OCI-LY3 (cell line): ENCODE results near the gene GNAQ.

Experiments used
- H2AFZ ChIP-seq: fragments of 200-600, 300-600 bp; shearing (Covaris generic); 2 replicates; pipeline ENCODE4 v1.6.0; 2014; ENCODE audit warnings: antibody characterized with exemption, low read depth, low read length
- H3K27ac ChIP-seq: fragments of 200-600, 300-600 bp; sonication (generic); 2 replicates; pipeline ENCODE4 v1.5.1; 2014; ENCODE audit warnings: mild to moderate bottlenecking, low read length, moderate library complexity, mixed read lengths
- H3K27me3 ChIP-seq: fragments of 200-600, 300-600 bp; sonication (generic); 2 replicates; pipeline ENCODE4 v1.6.1; 2014; ENCODE audit warnings: low read depth, low read length, mixed read lengths
- H3K36me3 ChIP-seq: fragments of 200-600, 300-600 bp; sonication (generic); replicated peaks from 2 replicates; pipeline ENCODE3; 2014; ENCODE audit warnings: low read depth, low read length, mixed read lengths
- H3K4me1 ChIP-seq: fragments of 300-600, 200-600 bp; sonication (generic); 2 replicates; pipeline ENCODE4 v1.6.1; 2014; ENCODE audit warnings: low read length, mixed read lengths
- H3K4me2 ChIP-seq: fragments of 200-600, 300-600 bp; sonication (generic); 2 replicates; pipeline ENCODE4 v1.6.1; 2014; ENCODE audit warnings: low read length, mixed read lengths
- H3K4me3 ChIP-seq: fragments of 300-600, 200-600 bp; sonication (generic); 2 replicates; pipeline ENCODE4 v1.5.1; 2014; ENCODE audit warnings: antibody characterized with exemption, mild to moderate bottlenecking, low read length, moderate library complexity
- H3K79me2 ChIP-seq: fragments of 300-600, 200-600 bp; shearing (Covaris generic); 2 replicates; pipeline ENCODE4 v1.6.1; 2014; ENCODE audit warnings: mild to moderate bottlenecking, low read length, mixed read lengths
- H3K9ac ChIP-seq: fragments of 300-600, 200-600 bp; shearing (Covaris generic); 2 replicates; pipeline ENCODE4 v1.6.0; 2014; ENCODE audit warnings: mild to moderate bottlenecking, low read length, moderate library complexity
- H3K9me3 ChIP-seq: fragments of 200-600, 300-600 bp; shearing (Covaris generic); 2 replicates; pipeline ENCODE4 v1.6.1; 2014; ENCODE audit warnings: low read length, mixed read lengths; ENCODE audit not compliant: insufficient read depth
- H4K20me1 ChIP-seq: fragments of 200-600, 300-600 bp; sonication (generic); 2 replicates; pipeline ENCODE4 v1.6.1; 2016; ENCODE audit warnings: low read length, mixed read lengths; ENCODE audit not compliant: insufficient read depth
- EZH2phosphoT487 ChIP-seq: fragments of 200-600 bp; shearing (Covaris generic); IDR thresholded peaks from 2 replicates; pipeline ENCODE4 v1.6.1; 2018; ENCODE audit warnings: antibody characterized with exemption, mixed run types, low read depth
- TF ChIP-seq, protein P1 (sequence below): fragments of 200-600, 300-600 bp; sonication (generic); IDR thresholded peaks from 2 replicates; pipeline ENCODE4 v1.5.1; 2014; ENCODE audit warnings: antibody characterized with exemption, low read length, low read depth

GNAQ gene

DNA sequence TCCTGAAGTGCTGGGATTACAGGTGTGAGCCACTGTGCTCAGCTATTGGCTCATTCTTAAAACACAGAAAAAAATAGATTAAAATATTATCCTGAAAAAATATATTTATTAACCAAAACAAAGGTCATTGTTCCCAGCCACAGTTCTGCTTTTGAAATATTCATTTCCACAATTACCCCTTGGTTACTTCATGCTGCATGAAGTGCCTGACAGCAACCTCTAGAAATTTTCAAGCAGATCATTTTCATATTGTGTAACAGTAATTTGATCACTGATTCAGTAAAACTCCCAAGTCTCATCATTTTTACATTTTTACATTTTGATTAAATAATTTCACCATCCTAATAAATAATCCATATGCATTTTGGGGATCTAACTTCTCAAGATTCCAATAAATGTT is 18.8 kb upstream of the GNAQ start:
- no peak overlapping the region for H3K9ac ChIP-seq
- no peaks in the 10 kb centered on the region for H3K36me3 ChIP-seq
- no peaks in the 10 kb centered on the region for H4K20me1 ChIP-seq
- H3K27me3 ChIP-seq: peaks cover 5% of the 10 kb centered on the region; the same call in 1 of the 2 replicates
- H3K27ac ChIP-seq: no peak overlapping the region
- TF ChIP-seq, protein P1, sequence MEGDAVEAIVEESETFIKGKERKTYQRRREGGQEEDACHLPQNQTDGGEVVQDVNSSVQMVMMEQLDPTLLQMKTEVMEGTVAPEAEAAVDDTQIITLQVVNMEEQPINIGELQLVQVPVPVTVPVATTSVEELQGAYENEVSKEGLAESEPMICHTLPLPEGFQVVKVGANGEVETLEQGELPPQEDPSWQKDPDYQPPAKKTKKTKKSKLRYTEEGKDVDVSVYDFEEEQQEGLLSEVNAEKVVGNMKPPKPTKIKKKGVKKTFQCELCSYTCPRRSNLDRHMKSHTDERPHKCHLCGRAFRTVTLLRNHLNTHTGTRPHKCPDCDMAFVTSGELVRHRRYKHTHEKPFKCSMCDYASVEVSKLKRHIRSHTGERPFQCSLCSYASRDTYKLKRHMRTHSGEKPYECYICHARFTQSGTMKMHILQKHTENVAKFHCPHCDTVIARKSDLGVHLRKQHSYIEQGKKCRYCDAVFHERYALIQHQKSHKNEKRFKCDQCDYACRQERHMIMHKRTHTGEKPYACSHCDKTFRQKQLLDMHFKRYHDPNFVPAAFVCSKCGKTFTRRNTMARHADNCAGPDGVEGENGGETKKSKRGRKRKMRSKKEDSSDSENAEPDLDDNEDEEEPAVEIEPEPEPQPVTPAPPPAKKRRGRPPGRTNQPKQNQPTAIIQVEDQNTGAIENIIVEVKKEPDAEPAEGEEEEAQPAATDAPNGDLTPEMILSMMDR: no peak
- no peak for TF ChIP-seq EZH2phosphoT487
- H3K9me3 ChIP-seq: no peaks in the 10 kb centered on the region
- H2AFZ ChIP-seq: no peak overlapping the region
- H3K4me2 ChIP-seq: no peak overlapping the region
- peaks cover 7% of the 10 kb centered on the region for H3K4me1 ChIP-seq
- no peaks in the 10 kb centered on the region for H3K79me2 ChIP-seq
- H3K4me3 ChIP-seq: no peak overlapping the region

DNA sequence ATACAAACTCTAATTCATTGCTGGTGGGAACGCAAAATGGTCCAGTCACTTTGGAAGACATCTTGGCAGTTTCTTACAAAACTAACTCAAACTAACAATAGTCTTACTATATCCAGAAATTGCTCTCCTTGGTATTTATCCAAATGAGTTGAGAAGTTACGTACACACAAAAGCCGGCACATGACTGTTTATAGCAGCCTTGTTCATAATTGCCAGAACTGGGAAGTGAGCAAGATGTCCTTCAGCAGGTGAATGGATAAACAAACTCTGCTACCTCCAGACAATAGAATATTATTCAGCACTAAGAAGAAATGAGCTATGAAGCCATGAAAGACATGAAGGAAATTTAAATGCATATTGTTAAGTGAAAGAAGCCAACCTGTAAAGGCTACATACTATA is 17.9 kb upstream of the GNAQ start:
- H3K4me3 ChIP-seq: no peak overlapping the region
- peaks cover 7% of the 10 kb centered on the region for H3K4me1 ChIP-seq
- H3K79me2 ChIP-seq: no peaks in the 10 kb centered on the region
- H4K20me1 ChIP-seq: no peaks in the 10 kb centered on the region
- no peak overlapping the region for H3K27ac ChIP-seq
- no peaks in the 10 kb centered on the region for H3K36me3 ChIP-seq
- no peak overlapping the region for H3K4me2 ChIP-seq
- no peaks in the 10 kb centered on the region for H3K9me3 ChIP-seq
- TF ChIP-seq, protein P1: no peak
- TF ChIP-seq EZH2phosphoT487: no peak
- peaks cover 5% of the 10 kb centered on the region; the same call in 1 of the 2 replicates for H3K27me3 ChIP-seq
- no peak overlapping the region for H3K9ac ChIP-seq
- no peak overlapping the region for H2AFZ ChIP-seq

DNA sequence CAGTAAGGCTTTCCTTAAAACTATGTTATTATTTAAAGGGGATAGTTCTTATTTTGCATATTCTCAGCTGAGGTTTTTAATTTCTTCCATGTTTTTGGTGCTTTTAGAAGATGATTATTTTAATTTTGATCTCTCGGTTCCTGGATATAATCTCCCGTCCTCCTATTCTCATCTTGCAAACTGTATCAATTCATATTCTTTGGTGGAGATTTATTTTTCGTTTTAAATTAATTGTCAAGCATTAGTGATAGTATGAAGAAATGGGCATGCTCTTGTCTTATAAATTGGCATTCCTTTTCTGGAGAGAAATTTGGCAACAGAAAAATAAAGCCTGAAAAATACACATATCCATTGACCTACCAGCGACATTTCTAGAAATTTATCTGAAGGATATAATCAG is 15.5 kb upstream of the GNAQ start:
- Histone ChIP-seq H3K9ac (no peak overlapping the region), H3K79me2 (no peaks in the 10 kb centered on the region), H3K4me1 (no peaks in the 10 kb centered on the region), H3K36me3 (no peaks in the 10 kb centered on the region), H3K27ac (no peak overlapping the region), H3K27me3 (peaks cover 5% of the 10 kb centered on the region; the same call in 1 of the 2 replicates), H4K20me1 (no peaks in the 10 kb centered on the region), H3K4me3 (no peak overlapping the region), H2AFZ (no peak overlapping the region), H3K4me2 (no peak overlapping the region), H3K9me3 (no peaks in the 10 kb centered on the region)
- TF ChIP-seq EZH2phosphoT487: no peak
- TF ChIP-seq, protein P1: no peak

DNA sequence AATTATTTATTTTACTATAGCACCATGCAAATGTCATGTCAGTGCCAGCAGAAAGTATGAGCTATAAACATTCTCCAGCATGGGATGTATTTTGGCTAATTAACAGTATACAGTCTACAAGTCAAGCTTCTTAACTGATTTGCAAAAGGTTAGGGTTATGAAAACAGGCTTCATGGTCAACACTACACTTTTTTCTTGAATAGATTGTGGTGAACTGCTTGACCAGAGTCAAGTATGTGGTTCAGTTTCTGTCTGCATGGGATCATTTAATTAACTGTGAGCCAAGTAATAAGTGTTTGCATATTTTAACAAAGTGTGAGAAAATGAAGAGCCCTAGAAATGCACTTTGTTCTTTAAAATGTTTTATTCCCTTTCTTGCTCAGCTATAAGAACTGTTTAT is 14.5 kb upstream of the GNAQ start:
- Histone ChIP-seq H3K79me2 (no peaks in the 10 kb centered on the region), H3K36me3 (no peaks in the 10 kb centered on the region), H3K27ac (no peak overlapping the region), H3K4me2 (no peak overlapping the region), H3K9me3 (no peaks in the 10 kb centered on the region), H2AFZ (no peak overlapping the region), H4K20me1 (no peaks in the 10 kb centered on the region), H3K27me3 (peaks cover 5% of the 10 kb centered on the region; the same call in 1 of the 2 replicates), H3K4me3 (no peak overlapping the region), H3K9ac (no peak overlapping the region), H3K4me1 (no peaks in the 10 kb centered on the region)
- TF ChIP-seq, protein P1: no peak
- TF ChIP-seq EZH2phosphoT487: no peak
